ENCODE data around the gene OPN3.

The OPN3 gene

DNA sequence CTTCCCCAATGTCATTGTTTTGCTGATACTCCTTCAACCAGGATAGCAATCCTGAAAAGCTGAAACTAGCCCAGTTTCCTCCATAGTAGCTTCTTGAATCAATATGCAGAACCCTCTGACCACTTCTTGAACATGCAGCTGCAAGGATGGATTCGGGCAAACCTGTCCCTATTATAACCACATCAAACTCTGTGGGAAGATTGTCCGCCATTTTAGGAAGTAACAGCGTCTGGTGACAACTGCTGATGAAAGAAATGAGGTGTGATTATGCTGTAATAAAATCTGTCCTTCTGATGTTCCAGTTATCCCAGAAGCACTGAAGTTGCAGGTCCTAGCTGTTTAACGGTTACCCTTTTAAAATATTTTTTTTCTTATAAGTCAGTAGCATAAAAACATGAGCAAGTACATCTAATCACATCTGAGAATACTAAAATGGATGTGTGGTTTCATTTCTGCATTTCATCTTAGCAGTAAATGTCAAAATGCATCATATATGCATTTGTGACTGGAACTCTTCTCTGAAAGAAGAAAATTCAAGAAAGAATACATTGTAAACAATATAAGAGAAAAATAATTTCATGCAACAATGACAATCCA is 4.5 kb downstream of the OPN3 start:
- DNase-seq (ENCODE audit: extremely low read depth, insufficient read length): no peak
- TF ChIP-seq CTCF (IDR thresholded peaks at IDR 0.05; ENCODE audit: insufficient read depth, low read length, poor library complexity, severe bottlenecking): no peak
- Histone ChIP-seq H3K36me3 (ENCODE audit: control insufficient read depth, insufficient read depth, low read length) (peaks cover 2% of the 10 kb centered on the region; the same call in 1 of the 2 replicates), H3K27me3 (replicated peaks; ENCODE audit: control insufficient read depth, insufficient read depth, low read length) (no peaks in the 10 kb centered on the region), H3K4me3 (replicated peaks; ENCODE audit: low read depth, low read length) (no peak overlapping the region)

DNA sequence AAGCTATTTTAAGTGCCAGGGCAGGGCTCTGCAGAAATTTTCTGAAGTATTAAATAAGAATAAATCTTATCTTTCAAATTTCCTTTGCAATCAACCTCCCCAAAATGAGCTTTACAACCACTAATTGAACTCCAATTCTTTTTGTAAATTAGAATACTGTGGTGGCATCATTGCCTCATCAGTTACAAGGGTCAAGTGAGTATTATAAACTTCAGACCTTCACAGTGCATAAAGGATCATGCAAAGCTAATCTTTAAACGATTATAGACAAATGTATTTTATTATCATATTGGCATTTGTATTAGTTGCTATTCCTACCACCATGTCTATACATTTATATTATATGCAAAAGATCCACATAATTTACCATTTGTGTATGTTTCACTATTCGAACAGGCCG is 7.2 kb downstream of the OPN3 start:
- TF ChIP-seq CTCF (IDR thresholded peaks at IDR 0.05; ENCODE audit: insufficient read depth, low read length, poor library complexity, severe bottlenecking): no peak
- DNase-seq (ENCODE audit: extremely low read depth, insufficient read length): no peak
- Histone ChIP-seq H3K36me3 (ENCODE audit: control insufficient read depth, insufficient read depth, low read length) (peaks cover 2% of the 10 kb centered on the region; the same call in 1 of the 2 replicates), H3K27me3 (replicated peaks; ENCODE audit: control insufficient read depth, insufficient read depth, low read length) (no peaks in the 10 kb centered on the region), H3K4me3 (replicated peaks; ENCODE audit: low read depth, low read length) (no peak overlapping the region)

DNA sequence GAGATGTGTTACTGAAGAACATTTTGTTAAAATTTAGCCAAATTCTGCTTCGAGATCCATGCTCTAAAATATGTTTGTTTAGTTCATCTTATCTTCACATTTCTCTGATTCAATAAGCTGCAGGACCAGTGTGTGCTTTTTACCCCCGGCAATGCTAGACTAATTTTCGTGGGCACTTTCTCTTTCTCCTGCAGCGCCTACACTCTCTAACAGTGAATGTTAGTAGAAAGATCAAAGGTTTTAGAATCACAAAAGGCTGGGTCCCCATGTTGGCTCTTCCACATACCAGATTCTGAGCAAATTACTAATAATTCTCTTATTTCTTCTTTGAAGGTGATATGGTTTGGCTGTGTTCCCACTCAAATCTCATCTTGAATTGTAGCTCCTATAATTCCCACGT is 8.5 kb downstream of the OPN3 start:
- DNase-seq (ENCODE audit: extremely low read depth, insufficient read length): no peak
- no peak overlapping the region for H3K4me3 ChIP-seq (replicated peaks; ENCODE audit: low read depth, low read length)
- H3K27me3 ChIP-seq (replicated peaks; ENCODE audit: control insufficient read depth, insufficient read depth, low read length): no peaks in the 10 kb centered on the region
- TF ChIP-seq CTCF (IDR thresholded peaks at IDR 0.05; ENCODE audit: insufficient read depth, low read length, poor library complexity, severe bottlenecking): no peak
- no peaks in the 10 kb centered on the region for H3K36me3 ChIP-seq (ENCODE audit: control insufficient read depth, insufficient read depth, low read length)

- H3K4me3 ChIP-seq (replicated peaks; ENCODE audit: low read depth, low read length): no peak overlapping the region
- no peaks in the 10 kb centered on the region for H3K27me3 ChIP-seq (replicated peaks; ENCODE audit: control insufficient read depth, insufficient read depth, low read length)
- H3K36me3 ChIP-seq (ENCODE audit: control insufficient read depth, insufficient read depth, low read length): no peaks in the 10 kb centered on the region
- TF ChIP-seq CTCF (IDR thresholded peaks at IDR 0.05; ENCODE audit: insufficient read depth, low read length, poor library complexity, severe bottlenecking): no peak
- DNase-seq (ENCODE audit: extremely low read depth, insufficient read length): no peak
These were observed 9.3 kb downstream of the OPN3 start for GRCh38 chr1:241630899-241631298.

DNA sequence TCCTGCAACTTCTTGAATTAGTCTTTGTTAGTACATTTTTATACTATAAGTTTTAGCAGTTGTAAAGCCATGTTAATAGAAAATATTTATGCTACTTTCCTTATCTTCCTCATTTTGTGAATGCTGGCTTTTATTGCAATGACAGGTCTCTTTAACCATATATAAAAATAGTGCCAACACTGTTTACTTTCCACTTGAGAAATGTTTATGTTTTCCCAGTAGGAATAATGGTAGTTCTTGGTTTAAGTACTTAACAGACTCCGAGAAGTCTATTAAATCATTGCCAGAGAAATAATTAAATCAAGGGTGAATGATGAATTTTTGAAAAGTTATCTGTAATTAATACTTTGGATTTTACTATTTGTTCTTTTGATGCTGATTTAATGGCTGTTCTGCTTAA is 9.7 kb downstream of the OPN3 start:
- no peak for DNase-seq (ENCODE audit: extremely low read depth, insufficient read length)
- Histone ChIP-seq H3K27me3 (replicated peaks; ENCODE audit: control insufficient read depth, insufficient read depth, low read length) (no peaks in the 10 kb centered on the region), H3K36me3 (ENCODE audit: control insufficient read depth, insufficient read depth, low read length) (no peaks in the 10 kb centered on the region), H3K4me3 (replicated peaks; ENCODE audit: low read depth, low read length) (no peak overlapping the region)
- no peak for TF ChIP-seq CTCF (IDR thresholded peaks at IDR 0.05; ENCODE audit: insufficient read depth, low read length, poor library complexity, severe bottlenecking)

GRCh38 chr1:241630005-241630404 is 10.2 kb downstream of the OPN3 start:
- Histone ChIP-seq H3K27me3 (replicated peaks; ENCODE audit: control insufficient read depth, insufficient read depth, low read length) (no peaks in the 10 kb centered on the region), H3K36me3 (ENCODE audit: control insufficient read depth, insufficient read depth, low read length) (no peaks in the 10 kb centered on the region), H3K4me3 (replicated peaks; ENCODE audit: low read depth, low read length) (no peak overlapping the region)
- no peak for TF ChIP-seq CTCF (IDR thresholded peaks at IDR 0.05; ENCODE audit: insufficient read depth, low read length, poor library complexity, severe bottlenecking)
- no peak for DNase-seq (ENCODE audit: extremely low read depth, insufficient read length)
